SK-N-SH (cell line): Measurements from ENCODE around the gene CKMT2. TPM values are rescaled to one million over a fixed set of nuclear protein-coding genes. Genes with fewer than 3 reads are reported as not detected.

Source experiments
- CTCF ChIA-PET: fragments of 300-600, 350-600 bp; formaldehyde crosslinking; extraction: SDS; loops from one replicate; lab custom pipeline; 2021; lab: Yijun Ruan, JAX
- POLR2A ChIA-PET: fragments of 350-600 bp; sonication (Branson Sonifier 250); formaldehyde crosslinking; extraction: SDS; loops from one replicate; lab custom pipeline; 2020; ENCODE audit warnings: antibody characterized with exemption, inconsistent platforms; lab: Yijun Ruan, JAX
- DNase-seq: peaks from one replicate; pipeline ENCODE4 v3.0.0; 2012
- H2AFZ ChIP-seq: fragments of 200-600 bp; sonication (generic); 2 replicates; pipeline ENCODE4 v1.8.1; 2016; ENCODE audit warnings: antibody characterized with exemption, mild to moderate bottlenecking, low read depth
- H3F3A ChIP-seq: fragments of 200-600 bp; sonication (generic); replicated peaks from 2 replicates; pipeline ENCODE3; 2016; ENCODE audit warnings: antibody characterized with exemption, mild to moderate bottlenecking; ENCODE audit not compliant: insufficient read depth
- H3K27ac ChIP-seq, 2 experiments: fragments of 200-500 bp in 1 of 2; fragments of 200-600 bp in 1 of 2; sonication (Bioruptor generic) in 1 of 2; sonication (generic), shearing (Covaris generic) in 1 of 2; 2 replicates each; pipeline versions ENCODE4 v1.5.1 to v1.6.1; 2014 to 2016; ENCODE audit warnings: low read depth in 2 of 2, inconsistent platforms in 1 of 2, low read length in 1 of 2, mild to moderate bottlenecking in 1 of 2, mixed read lengths in 1 of 2
- H3K27me3 ChIP-seq: fragments of 200-600 bp; sonication (generic), shearing (Covaris generic); 2 replicates; pipeline ENCODE4 v1.6.1; 2016; ENCODE audit warnings: mixed run types; ENCODE audit not compliant: insufficient read depth
- H3K36me3 ChIP-seq, 2 experiments: fragments of 200-500 bp in 1 of 2; fragments of 200-600 bp in 1 of 2; sonication (Bioruptor generic) in 1 of 2; sonication (generic) in 1 of 2; replicated peaks in 1 of 2; 2 replicates each; pipeline versions ENCODE3 to v1.5.1; 2014 to 2016; ENCODE audit warnings: low read length in 1 of 2, mild to moderate bottlenecking in 1 of 2; ENCODE audit not compliant: insufficient read depth in 2 of 2, control insufficient read depth in 1 of 2
- H3K4me1 ChIP-seq, 2 experiments: fragments of 200-500 bp in 1 of 2; fragments of 200-600 bp in 1 of 2; sonication (Bioruptor generic) in 1 of 2; sonication (generic), shearing (Covaris generic) in 1 of 2; 2 replicates each; pipeline versions ENCODE4 v1.5.1 to v1.6.1; 2014 to 2016; ENCODE audit warnings: low read depth in 1 of 2, low read length in 1 of 2, mixed run types in 1 of 2; ENCODE audit not compliant: insufficient read depth in 2 of 2, control insufficient read depth in 1 of 2
- H3K4me2 ChIP-seq: fragments of 200-600 bp; sonication (generic), shearing (Covaris generic); 2 replicates; pipeline ENCODE4 v1.6.1; 2017; ENCODE audit warnings: mixed run types
- H3K4me3 ChIP-seq, 2 experiments: fragments of 200-500 bp in 1 of 2; fragments of 200-600 bp in 1 of 2; sonication (Bioruptor generic) in 1 of 2; sonication (generic), shearing (Covaris generic) in 1 of 2; 2 replicates each; pipeline versions ENCODE4 v1.5.1 to v1.8.1; 2014 to 2016; ENCODE audit warnings: low read depth in 2 of 2, inconsistent platforms in 1 of 2, low read length in 1 of 2, mild to moderate bottlenecking in 1 of 2, mixed read lengths in 1 of 2, moderate library complexity in 1 of 2
- H3K79me2 ChIP-seq: fragments of 200-600 bp; sonication (generic); 2 replicates; pipeline ENCODE4 v1.8.1; 2017; ENCODE audit warnings: mild to moderate bottlenecking; ENCODE audit not compliant: insufficient read depth
- H3K9ac ChIP-seq: fragments of 200-600 bp; sonication (generic); 2 replicates; pipeline ENCODE4 v1.6.1; 2017; ENCODE audit warnings: mixed run types
- H3K9me2 ChIP-seq: fragments of 200-600 bp; sonication (generic); 2 replicates; pipeline ENCODE4 v1.6.1; 2017; ENCODE audit warnings: mixed run types
- H3K9me3 ChIP-seq: fragments of 200-600 bp; sonication (generic); 2 replicates; pipeline ENCODE4 v1.6.1; 2017; ENCODE audit warnings: mixed run types, mild to moderate bottlenecking, moderate library complexity
- H4K20me1 ChIP-seq: fragments of 200-600 bp; sonication (generic); 2 replicates; pipeline ENCODE4 v1.6.1; 2017; ENCODE audit warnings: mild to moderate bottlenecking, mixed run types; ENCODE audit not compliant: insufficient read depth
- CHD2 ChIP-seq: fragments of 150-350 bp; IDR thresholded peaks from 2 replicates; pipeline ENCODE4 v1.6.1; 2018; ENCODE audit warnings: low read length; ENCODE audit not compliant: partially characterized antibody
- ELF1 ChIP-seq: IDR thresholded peaks from 2 replicates; pipeline ENCODE4 v1.4.0; 2012
- FOSL2 ChIP-seq: IDR thresholded peaks from 2 replicates; pipeline ENCODE4 v1.4.0; 2012; ENCODE audit warnings: low read depth, mild to moderate bottlenecking, moderate library complexity, borderline replicate concordance
- FOXJ3 ChIP-seq: sonication (generic); formaldehyde crosslinking; IDR thresholded peaks from 2 replicates; pipeline ENCODE4 v1.5.1; 2020; ENCODE audit warnings: mild to moderate bottlenecking, missing genetic modification reagents
- FOXM1 ChIP-seq: IDR thresholded peaks from 2 replicates; pipeline ENCODE4 v1.4.0; 2012; ENCODE audit warnings: low read depth, mild to moderate bottlenecking
- GABPA ChIP-seq: IDR thresholded peaks from 2 replicates; pipeline ENCODE4 v1.4.0; 2012; ENCODE audit warnings: low read depth, mild to moderate bottlenecking
- IRF3 ChIP-seq: fragments of 150-350 bp; IDR thresholded peaks from 2 replicates; pipeline ENCODE4 v1.6.1; 2016; ENCODE audit warnings: mild to moderate bottlenecking, low read depth, low read length
- MEF2A ChIP-seq: IDR thresholded peaks from 2 replicates; pipeline ENCODE4 v1.4.0; 2012; ENCODE audit warnings: low read depth, borderline replicate concordance
- MXI1 ChIP-seq: IDR thresholded peaks from 2 replicates; pipeline ENCODE4 v1.6.1; 2012; ENCODE audit warnings: mild to moderate bottlenecking, low read depth, low read length, improper control_type of control experiment
- NFIC ChIP-seq: IDR thresholded peaks from 2 replicates; pipeline ENCODE4 v1.4.0; 2012; ENCODE audit warnings: borderline replicate concordance
- POLR2AphosphoS5 ChIP-seq: IDR thresholded peaks from 2 replicates; pipeline ENCODE4 v1.6.1; 2012; ENCODE audit warnings: low read depth, low read length
- RAD21 ChIP-seq: IDR thresholded peaks from 2 replicates; pipeline ENCODE4 v1.6.1; 2012; ENCODE audit warnings: mild to moderate bottlenecking, low read length
- SIN3A ChIP-seq: IDR thresholded peaks from 2 replicates; pipeline ENCODE4 v1.6.1; 2012; ENCODE audit warnings: low read depth, mild to moderate bottlenecking, low read length, moderate library complexity, borderline replicate concordance
- SMC3 ChIP-seq: IDR thresholded peaks from 2 replicates; pipeline ENCODE4 v1.6.1; 2012; ENCODE audit warnings: low read depth, low read length, improper control_type of control experiment
- TAF1 ChIP-seq: IDR thresholded peaks from 2 replicates; pipeline ENCODE4 v1.6.1; 2012; ENCODE audit warnings: low read depth, mild to moderate bottlenecking, low read length, moderate library complexity, borderline replicate concordance
- ZBTB33 ChIP-seq: IDR thresholded peaks from 2 replicates; pipeline ENCODE4 v1.4.0; 2012; ENCODE audit warnings: low read depth, borderline replicate concordance
- WGBS: methylation state at CpG from one replicate; pipeline ENCODE4 v1.1.6; 2017; ENCODE audit warnings: low lambda C conversion rate; 5-methylcytosine and 5-hydroxymethylcytosine counted together
- polyA plus RNA-seq, 3 experiments: library from polyadenylated mRNA; depleted of rRNA; stranded (reverse); fragments of >200 nt; gene quantifications; 2 replicates each; pipeline ENCODE4 v1.2.3, GENCODE V29; 2012
- TF ChIP-seq, protein P1 (sequence below): IDR thresholded peaks from 2 replicates; pipeline ENCODE4; 2012
- TF ChIP-seq, protein P2 (sequence below): IDR thresholded peaks from 2 replicates; pipeline ENCODE4 v1.4.0; 2012; ENCODE audit warnings: low read depth, borderline replicate concordance
- TF ChIP-seq, protein P3 (sequence below): IDR thresholded peaks from 2 replicates; pipeline ENCODE4 v1.4.0; 2012; ENCODE audit warnings: low read depth

Gene CKMT2
- polyA plus RNA-seq, 1 of the 3 experiments (the other 2 are of a cell fraction) = not detected

DNA sequence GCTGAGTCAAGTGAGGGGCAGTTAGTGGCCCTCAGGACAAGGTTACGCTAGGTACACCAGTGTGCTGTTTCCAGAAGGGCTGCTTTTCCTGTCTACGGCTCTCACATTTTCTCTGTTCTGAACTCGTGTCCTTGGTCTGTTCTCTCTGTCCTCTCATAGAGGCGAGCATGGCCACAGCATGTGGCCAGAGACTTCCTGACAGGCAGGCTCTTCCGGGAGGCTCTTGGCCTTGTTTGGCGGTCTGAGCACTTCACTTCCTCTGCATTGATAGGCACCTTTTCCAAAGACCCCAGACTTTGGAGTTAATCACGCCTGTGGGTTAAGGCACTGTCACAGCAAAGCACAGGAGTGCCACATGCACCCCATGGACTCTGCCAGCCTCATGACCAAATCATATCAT is 1.2 kb downstream of the CKMT2 start:
- CTCF ChIA-PET = no interaction called here

More for the DNA sequence above, 1.2 kb downstream of the CKMT2 start:
- Histone ChIP-seq H3K4me2 (no peak overlapping the region), H3K27me3 (no peaks in the 10 kb centered on the region), H3F3A (no peaks in the 10 kb centered on the region), H3K79me2 (no peaks in the 10 kb centered on the region), H3K4me1 (peaks cover 0 to 3% of the 10 kb centered on the region in 2 experiments; a peak in 1 of 4 replicates), H3K9ac (no peak overlapping the region), H3K9me3 (no peaks in the 10 kb centered on the region), H2AFZ (no peak overlapping the region), H3K4me3 (no peak overlapping the region), H3K9me2 (no peaks in the 10 kb centered on the region), H4K20me1 (no peaks in the 10 kb centered on the region), H3K27ac (no peak overlapping the region), H3K36me3 (peaks cover 0 to 2% of the 10 kb centered on the region in 2 experiments)
- no peak for DNase-seq
- TF ChIP-seq, protein P1, sequence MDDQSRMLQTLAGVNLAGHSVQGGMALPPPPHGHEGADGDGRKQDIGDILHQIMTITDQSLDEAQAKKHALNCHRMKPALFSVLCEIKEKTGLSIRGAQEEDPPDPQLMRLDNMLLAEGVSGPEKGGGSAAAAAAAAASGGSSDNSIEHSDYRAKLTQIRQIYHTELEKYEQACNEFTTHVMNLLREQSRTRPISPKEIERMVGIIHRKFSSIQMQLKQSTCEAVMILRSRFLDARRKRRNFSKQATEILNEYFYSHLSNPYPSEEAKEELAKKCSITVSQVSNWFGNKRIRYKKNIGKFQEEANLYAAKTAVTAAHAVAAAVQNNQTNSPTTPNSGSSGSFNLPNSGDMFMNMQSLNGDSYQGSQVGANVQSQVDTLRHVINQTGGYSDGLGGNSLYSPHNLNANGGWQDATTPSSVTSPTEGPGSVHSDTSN = no peak
- TF ChIP-seq CHD2 (no peak), FOSL2 (no peak), ELF1 (no peak), MXI1 (no peak), RAD21 (no peak), IRF3 (no peak), TAF1 (no peak), SIN3A (no peak), MEF2A (no peak), SMC3 (no peak), FOXJ3 (no peak), GABPA (no peak), ZBTB33 (no peak), POLR2AphosphoS5 (no peak), NFIC (no peak), FOXM1 (no peak)
- TF ChIP-seq, protein P2, sequence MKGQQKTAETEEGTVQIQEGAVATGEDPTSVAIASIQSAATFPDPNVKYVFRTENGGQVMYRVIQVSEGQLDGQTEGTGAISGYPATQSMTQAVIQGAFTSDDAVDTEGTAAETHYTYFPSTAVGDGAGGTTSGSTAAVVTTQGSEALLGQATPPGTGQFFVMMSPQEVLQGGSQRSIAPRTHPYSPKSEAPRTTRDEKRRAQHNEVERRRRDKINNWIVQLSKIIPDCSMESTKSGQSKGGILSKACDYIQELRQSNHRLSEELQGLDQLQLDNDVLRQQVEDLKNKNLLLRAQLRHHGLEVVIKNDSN = no peak
- TF ChIP-seq, protein P3, sequence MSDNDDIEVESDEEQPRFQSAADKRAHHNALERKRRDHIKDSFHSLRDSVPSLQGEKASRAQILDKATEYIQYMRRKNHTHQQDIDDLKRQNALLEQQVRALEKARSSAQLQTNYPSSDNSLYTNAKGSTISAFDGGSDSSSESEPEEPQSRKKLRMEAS = no peak
- POLR2A ChIA-PET = no interaction called here
- WGBS = 98% methylated on average over 7 of the region's 7 CpGs
